WTC11 (cell line): ENCODE measurements around the gene NXPE2.

Source experiments
- AFF4 ChIP-seq: sonication (generic); formaldehyde crosslinking; IDR thresholded peaks from 2 replicates; pipeline ENCODE4 v1.8.1; 2023; ENCODE audit warnings: mild to moderate bottlenecking, missing genetic modification reagents, borderline replicate concordance
- CBFB ChIP-seq: sonication (generic); formaldehyde crosslinking; IDR thresholded peaks from 2 replicates; pipeline ENCODE4 v1.8.1; 2022; ENCODE audit warnings: mild to moderate bottlenecking, low read depth, missing genetic modification reagents
- CDX4 ChIP-seq: fragments of 250-450 bp; sonication (Bioruptor Pico); IDR thresholded peaks from 2 replicates; pipeline ENCODE4 v1.9.0; 2021; ENCODE audit warnings: moderate library complexity, mild to moderate bottlenecking, inconsistent platforms, borderline replicate concordance
- CTCF ChIP-seq: fragments of 200-600 bp; IDR thresholded peaks from 2 replicates; pipeline ENCODE4 v1.8.0; 2022; ENCODE audit warnings: antibody characterized with exemption
- FOXK1 ChIP-seq: sonication (generic); formaldehyde crosslinking; IDR thresholded peaks from 2 replicates; pipeline ENCODE4 v1.8.0; 2022; ENCODE audit warnings: mild to moderate bottlenecking, moderate library complexity, missing genetic modification reagents
- JUN ChIP-seq: sonication (generic); formaldehyde crosslinking; IDR thresholded peaks from 2 replicates; pipeline ENCODE4 v1.8.0; 2023; ENCODE audit warnings: mild to moderate bottlenecking, missing genetic modification reagents
- MXD4 ChIP-seq: fragments of 250-450 bp; sonication (Bioruptor Pico); IDR thresholded peaks from 2 replicates; pipeline ENCODE4 v1.8.0; 2021; ENCODE audit warnings: mild to moderate bottlenecking, moderate library complexity, borderline replicate concordance
- PREB ChIP-seq: sonication (generic); formaldehyde crosslinking; IDR thresholded peaks from 2 replicates; pipeline ENCODE4 v1.8.1; 2022; ENCODE audit warnings: mild to moderate bottlenecking, missing genetic modification reagents, moderate library complexity, borderline replicate concordance
- SMAD3 ChIP-seq: sonication (generic); formaldehyde crosslinking; IDR thresholded peaks from 2 replicates; pipeline ENCODE4 v1.8.0; 2022; ENCODE audit warnings: missing genetic modification reagents, mild to moderate bottlenecking, borderline replicate concordance
- TEAD4 ChIP-seq: sonication (generic); formaldehyde crosslinking; IDR thresholded peaks from 2 replicates; pipeline ENCODE4 v1.8.0; 2022; ENCODE audit warnings: mild to moderate bottlenecking, missing genetic modification reagents
- ZNF263 ChIP-seq: sonication (generic); formaldehyde crosslinking; IDR thresholded peaks from 2 replicates; pipeline ENCODE4 v1.8.1; 2022; ENCODE audit warnings: low read depth, mild to moderate bottlenecking, moderate library complexity, missing genetic modification reagents
- ZNF416 ChIP-seq: fragments of 250-450 bp; sonication (Bioruptor Pico); IDR thresholded peaks from 2 replicates; pipeline ENCODE4 v1.9.0; 2021; ENCODE audit warnings: mild to moderate bottlenecking, inconsistent platforms

- TF ChIP-seq ZNF263 (CRISPR knock-in tag): no peak
- no peak for TF ChIP-seq AFF4 (CRISPR knock-in tag)
- TF ChIP-seq TEAD4 (CRISPR knock-in tag): no peak
- no peak for TF ChIP-seq JUN (CRISPR knock-in tag)
- no peak for TF ChIP-seq CTCF
- no peak for TF ChIP-seq CDX4
- TF ChIP-seq FOXK1 (CRISPR knock-in tag): no peak
- no peak for TF ChIP-seq SMAD3 (CRISPR knock-in tag)
- TF ChIP-seq PREB: no peak
- TF ChIP-seq CBFB: no peak
- no peak for TF ChIP-seq MXD4 (CRISPR knock-in tag)
- TF ChIP-seq ZNF416 (CRISPR knock-in tag): no peak
Measured at GRCh38 chr11:114685097-114685496, 6.8 kb downstream of the NXPE2 start.
